Upper lobe of left lung (tissue), 4 donors: ENCODE results near the gene PSAPL1.

Experiments
- EP300 ChIP-seq, 4 donors: sonication (generic); formaldehyde crosslinking; IDR thresholded peaks; one replicate each; pipeline ENCODE4 v1.5.1; 2017; ENCODE audit warnings: antibody characterized with exemption in 4 of 4, control low read depth in 2 of 4
- POLR2A ChIP-seq, 4 donors: fragments of 450-650 bp; IDR thresholded peaks; one replicate each; pipeline ENCODE4 v1.5.1; 2016 to 2017; ENCODE audit warnings: antibody characterized with exemption in 4 of 4, mild to moderate bottlenecking in 2 of 4

- no peak for TF ChIP-seq POLR2A (IDR thresholded peaks at IDR 0.05)
- TF ChIP-seq EP300 (IDR thresholded peaks at IDR 0.05): no peak
These were observed 32.2 kb downstream of the PSAPL1 start for GRCh38 chr4:7402526-7402925.
